HG03378 (cell line): ENCODE data around the gene TNFRSF12A.

Experiments used
- ATAC-seq: cut with Tn5 transposase; IDR thresholded peaks from one replicate; pipeline ENCODE4 v1.9.1; 2021; ENCODE audit warnings: mild to moderate bottlenecking, moderate library complexity; ENCODE audit not compliant: unreplicated experiment

The TNFRSF12A gene

DNA sequence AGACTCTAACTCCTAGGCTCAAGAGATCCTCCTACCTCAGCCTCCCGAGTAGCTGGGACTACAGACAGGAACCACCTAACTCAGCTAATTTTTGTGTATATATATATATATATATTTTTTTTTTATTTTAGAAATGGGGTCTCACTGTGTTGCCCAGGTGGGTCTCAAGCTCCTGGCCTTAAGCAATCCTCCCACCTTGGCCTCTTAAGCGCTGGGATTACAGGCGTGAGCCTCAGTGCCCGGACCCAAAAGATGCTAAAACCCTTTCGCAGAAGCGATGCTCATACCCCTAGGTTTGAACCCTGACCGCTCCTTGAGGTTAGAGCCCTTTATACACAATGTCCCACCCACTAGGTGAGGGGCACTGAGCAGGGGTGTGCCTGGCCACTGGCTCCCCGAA, 9.7 kb upstream of the TNFRSF12A start:
- ATAC-seq = no peak

DNA sequence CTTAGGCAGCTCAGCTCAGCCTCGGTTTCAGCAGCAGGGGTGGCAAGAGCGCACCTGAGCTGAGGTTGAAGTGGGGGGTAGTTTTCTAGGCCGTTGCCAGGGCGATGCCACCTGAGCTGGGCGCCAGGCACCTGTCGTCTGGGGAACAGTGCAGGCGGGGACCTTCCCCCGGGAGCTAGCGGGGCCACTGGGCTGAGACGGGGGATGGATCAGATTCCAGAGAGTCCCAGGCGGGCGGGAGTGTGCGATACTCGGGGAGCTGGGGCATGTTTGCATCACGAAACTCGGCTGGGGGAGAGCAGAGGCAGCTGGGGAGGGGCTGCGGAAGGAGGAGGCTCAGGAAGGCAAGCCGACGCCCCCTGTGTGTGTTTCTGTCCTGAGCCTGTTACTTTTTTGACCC, 7.9 kb upstream of the TNFRSF12A start:
- ATAC-seq = no peak

DNA sequence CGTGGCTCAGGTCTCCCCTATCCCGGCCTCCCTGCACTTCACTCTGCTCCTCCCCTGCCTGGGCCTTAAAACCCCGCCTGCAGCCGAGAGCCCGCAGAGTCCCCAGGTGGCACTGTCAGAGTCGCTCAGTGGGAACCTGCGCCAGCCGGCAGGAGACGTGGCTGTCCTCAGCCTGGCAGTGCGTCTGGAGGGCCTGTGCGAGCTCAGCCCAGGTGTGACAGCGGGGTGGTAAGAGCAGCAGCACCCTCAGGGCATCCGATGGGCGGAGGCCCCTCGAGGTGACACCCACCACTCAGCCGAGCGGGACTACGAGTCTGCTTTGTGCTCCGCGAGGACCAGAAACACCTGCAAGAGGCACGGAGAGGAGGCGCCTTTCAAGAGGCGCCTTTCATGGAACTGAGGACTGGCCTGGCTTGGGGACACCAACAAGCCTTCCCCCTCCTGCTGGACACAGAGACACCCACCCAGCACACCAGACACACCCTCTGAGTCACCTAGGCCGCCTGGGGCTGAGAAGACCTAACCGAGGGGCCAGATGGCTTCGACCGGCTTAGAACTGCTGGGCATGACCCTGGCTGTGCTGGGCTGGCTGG, 7.2 kb upstream of the TNFRSF12A start, which contains the start of gene CLDN9:
Gene CLDN9, plus strand, starts transcription at position 96 of the 593 bp plus-strand sequence. Its CDS starts 440 bp downstream, at position 536.
- ATAC-seq = no peak

DNA sequence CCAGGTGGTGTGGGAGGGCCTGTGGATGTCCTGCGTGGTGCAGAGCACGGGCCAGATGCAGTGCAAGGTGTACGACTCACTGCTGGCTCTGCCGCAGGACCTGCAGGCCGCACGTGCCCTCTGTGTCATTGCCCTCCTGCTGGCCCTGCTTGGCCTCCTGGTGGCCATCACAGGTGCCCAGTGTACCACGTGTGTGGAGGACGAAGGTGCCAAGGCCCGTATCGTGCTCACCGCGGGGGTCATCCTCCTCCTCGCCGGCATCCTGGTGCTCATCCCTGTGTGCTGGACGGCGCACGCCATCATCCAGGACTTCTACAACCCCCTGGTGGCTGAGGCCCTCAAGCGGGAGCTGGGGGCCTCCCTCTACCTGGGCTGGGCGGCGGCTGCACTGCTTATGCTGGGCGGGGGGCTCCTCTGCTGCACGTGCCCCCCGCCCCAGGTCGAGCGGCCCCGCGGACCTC, 6.6 kb upstream of the TNFRSF12A start:
- no peak for ATAC-seq

DNA sequence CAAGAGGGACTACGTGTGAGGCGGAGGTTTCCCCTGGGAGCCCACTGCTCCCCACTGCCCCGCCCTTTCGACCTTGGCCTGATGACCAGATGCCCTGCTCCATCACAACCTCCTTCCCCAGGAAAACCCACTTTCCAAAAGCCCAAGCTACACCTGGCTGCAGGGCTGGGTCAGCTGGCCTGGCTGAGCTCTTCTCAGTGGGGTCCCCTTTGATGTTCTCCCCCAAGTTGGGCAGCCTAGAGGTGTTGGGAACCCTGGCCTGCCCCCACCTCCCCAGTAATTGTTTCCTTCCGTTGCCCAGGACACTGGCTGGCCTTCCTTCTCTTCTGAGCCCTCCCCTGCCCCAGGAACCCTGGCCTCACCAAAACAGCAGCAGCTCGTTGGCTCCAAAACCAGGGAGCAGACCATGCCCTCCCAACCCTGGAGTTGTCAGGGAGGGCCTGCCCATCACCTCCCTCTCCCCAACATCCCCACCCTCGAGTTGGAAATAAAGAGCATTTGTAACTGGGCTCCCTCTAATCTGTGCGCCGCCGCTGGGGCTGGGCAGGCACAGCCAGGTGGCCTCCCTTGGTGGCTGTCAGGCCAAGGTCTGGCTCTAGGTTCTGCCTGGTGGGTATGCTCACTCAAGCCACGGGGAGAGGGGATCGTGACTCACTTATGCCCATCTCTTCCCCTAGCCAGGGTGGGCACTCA, 6.0 kb upstream of the TNFRSF12A start:
- ATAC-seq = no peak

DNA sequence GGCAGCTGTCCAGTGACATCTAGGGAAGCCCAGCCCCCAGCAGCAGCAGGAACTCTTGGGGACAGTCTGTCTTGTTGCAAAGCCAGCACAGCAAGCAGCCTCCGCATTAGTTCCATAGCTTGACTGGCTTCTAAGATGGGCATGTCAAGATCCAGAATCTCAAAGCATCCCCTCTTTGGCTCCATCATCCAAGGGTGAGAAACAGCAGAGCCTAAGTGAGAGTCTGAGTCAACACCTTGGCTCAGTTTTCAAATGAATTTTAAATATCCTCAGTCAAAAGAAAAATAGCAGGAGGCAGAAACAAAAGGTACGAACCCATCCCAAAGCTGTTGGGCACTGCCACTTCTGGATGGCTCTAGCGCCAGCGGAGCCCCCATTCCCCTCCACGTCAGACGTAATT, 5.2 kb upstream of the TNFRSF12A start:
- ATAC-seq = no peak

DNA sequence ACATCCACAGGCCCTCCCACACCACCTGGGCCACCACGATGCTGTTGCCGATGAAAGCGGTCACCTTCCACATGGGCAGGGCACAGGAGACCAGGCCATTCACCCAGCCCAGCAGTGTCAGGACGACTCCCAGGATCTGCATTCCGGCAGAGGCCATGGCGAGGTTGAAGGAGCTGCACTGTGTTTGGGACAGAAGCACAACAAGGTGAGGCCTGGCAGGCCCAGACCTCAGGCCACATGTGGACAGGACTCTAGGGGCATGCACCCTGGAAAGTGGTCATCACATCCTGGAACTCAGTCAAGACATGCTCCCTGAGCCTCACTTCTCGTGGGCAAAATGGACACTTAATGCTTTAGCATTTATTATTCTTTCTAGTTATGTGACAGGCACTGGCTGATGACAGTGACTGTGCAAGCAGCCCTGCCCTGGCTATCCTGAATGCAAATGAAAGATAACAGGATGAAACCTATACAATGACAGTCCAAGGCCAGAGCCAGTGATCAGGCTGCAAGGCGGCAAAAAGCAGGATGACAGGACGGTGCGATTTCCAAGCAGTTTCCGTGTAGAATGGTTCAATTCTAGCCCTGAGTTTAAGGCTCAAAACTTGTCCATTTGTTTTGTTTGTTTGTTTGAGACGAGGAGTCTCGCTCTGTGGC, 4.2 kb upstream of the TNFRSF12A start:
- ATAC-seq = no peak

DNA sequence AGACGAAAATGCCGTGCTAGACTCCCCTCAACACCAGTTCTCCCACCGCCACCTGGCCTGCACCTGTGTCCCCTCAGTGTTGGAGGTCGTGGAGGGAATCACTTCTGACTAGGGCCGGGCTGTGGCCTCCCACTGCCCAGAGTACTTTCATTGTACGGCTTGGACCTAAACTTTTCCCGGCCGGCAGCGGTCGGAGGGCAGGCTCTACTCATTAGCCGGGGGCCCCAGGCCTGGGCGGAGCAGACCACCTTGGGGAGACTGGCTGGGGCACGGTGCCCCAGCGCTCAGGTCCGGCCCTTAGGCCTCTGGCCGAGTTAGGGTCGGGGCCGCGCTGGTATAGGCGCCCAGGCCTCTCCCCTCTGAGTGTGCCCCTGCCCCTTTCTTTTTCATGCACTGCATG, 2.8 kb upstream of the TNFRSF12A start:
- ATAC-seq = no peak

DNA sequence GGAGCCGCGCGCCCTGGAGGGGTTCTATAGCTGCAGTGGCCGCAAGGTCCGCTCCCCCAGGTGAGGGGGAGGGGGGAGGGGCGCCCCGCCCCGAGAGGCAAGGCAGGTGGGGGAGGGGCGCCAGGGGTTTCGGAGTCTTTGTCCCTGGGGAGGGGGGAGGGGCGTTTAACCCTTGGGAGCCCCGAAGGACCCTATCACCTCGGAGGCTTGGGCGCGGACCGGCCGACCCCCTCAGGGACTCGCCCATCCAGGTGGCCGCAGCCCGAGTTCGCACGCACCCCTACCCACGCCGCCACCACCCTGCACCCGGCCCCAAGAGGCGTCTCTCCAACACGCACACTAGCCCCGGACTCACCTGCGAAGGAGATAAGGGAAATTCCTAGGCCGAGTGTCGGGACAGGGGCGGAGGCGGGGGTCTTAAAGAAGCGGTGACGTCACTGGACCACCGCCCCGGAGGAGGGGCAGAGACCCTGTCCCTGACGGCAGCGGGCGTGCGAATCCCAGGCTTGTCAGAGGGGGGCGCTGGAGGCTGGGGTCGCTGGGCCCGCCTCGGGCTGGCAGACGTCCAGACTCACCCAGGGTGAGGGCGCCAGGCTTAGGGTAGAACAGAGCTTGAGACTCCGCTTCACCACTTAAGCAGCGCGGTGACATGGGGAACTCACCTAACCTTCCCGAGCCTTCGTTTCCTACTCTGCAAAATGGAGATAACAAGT, 2.2 kb upstream of the TNFRSF12A start, which contains the start of gene CLDN6:
Gene CLDN6, minus strand, starts transcription at position 390 of the 713 bp plus-strand sequence. CDS start 2,162 bp downstream, outside the sequence.
- no peak for ATAC-seq

DNA sequence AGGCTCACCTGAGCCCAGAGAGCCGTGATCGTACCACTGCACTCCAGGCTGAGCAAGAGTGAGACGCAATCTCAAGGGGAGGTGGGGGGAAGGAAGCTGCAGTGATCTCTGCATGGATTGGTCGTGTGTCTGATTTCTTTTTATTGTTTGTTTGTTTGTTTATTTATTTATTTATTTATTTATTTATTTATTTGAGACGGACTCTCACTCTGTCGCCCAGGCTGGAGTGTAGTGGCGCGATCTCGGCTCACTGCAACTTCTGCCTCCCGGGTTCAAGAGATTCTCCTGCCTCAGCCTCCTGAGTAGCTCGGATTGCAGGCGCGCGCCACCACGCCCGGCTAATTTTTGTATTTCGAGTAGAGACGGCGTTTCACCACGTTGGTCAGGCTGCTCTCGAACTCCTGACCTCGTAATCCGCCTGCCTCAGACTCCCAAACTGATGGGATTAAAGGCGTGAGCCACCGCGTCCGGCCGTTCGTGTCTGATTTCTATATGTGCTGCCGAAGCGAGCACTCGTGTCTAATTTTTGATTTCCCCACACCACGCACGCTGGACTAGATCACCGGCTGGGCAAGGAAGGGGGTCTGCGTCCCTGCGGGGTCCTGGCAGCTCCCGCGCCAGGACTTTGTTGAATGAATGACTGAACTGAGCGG, 448 bp upstream of the TNFRSF12A start:
- no peak for ATAC-seq

DNA sequence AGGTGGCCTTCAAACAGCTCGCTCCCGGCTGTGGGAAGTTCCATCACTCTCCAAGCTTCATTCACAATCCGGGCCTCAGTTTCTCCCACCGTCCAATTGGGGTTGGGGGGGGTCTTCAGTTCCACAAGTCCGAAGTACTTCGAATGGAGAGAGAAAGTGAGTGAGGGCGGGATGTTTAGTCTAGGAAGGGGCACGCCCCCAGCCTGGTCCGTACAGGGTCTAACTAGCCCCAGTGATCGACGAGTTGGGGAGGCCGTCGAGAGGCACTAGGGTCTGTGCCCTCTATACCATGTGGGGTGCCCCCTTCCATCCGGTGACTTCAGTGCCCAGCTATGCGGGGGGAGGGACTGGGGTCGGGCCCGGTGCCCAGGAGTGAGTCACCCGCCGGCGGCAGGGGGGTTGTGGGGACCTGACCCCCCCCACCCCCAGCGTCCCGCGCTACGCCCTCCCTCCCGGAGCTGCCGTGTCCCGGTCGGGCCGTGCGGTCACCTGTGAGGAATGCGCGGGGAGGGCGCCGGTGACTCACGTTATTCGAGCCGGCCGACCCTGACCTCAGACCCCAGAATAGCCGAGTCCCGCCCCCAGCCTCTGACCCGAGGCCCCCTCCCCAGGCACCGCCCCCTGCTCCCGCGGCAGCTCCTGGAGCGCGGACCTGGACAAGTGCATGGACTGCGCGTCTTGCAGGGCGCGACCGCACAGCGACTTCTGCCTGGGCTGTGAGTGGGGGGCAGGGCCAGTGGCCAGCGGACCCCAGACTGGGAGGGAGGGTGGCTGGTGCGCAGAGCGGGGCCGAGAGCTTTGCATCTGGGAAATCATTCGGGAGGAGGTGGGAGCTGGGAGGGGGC, 658 bp downstream of the TNFRSF12A start:
- ATAC-seq = no peak

DNA sequence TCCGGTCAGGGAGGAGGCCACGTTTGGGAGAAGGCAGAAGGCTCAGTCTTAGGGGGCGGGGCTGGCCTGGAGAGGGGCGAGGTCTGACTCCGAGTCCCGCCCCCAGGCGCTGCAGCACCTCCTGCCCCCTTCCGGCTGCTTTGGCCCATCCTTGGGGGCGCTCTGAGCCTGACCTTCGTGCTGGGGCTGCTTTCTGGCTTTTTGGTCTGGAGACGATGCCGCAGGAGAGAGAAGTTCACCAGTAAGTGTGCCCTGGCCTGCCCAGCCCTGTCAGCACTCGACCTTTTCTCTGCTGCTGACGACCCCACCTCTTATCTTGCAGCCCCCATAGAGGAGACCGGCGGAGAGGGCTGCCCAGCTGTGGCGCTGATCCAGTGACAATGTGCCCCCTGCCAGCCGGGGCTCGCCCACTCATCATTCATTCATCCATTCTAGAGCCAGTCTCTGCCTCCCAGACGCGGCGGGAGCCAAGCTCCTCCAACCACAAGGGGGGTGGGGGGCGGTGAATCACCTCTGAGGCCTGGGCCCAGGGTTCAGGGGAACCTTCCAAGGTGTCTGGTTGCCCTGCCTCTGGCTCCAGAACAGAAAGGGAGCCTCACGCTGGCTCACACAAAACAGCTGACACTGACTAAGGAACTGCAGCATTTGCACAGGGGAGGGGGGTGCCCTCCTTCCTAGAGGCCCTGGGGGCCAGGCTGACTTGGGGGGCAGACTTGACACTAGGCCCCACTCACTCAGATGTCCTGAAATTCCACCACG, 1.5 kb downstream of the TNFRSF12A start:
- no peak for ATAC-seq

DNA sequence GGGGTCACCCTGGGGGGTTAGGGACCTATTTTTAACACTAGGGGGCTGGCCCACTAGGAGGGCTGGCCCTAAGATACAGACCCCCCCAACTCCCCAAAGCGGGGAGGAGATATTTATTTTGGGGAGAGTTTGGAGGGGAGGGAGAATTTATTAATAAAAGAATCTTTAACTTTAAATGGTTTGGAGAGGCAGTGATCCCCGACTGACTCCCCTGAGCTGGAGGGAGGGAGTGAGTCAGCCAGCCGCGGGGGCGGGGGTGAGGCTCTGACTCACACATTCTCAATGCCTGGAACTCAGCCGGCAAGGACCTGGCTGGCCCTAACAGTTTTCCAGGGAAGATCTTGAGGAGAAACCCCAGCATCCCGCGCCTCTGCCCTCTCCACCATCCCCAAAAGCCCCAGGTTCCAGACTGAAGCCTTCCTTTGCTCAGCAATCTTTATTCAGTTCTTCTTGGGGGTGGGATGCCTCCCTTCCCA, 2.1 kb downstream of the TNFRSF12A start:
- no peak for ATAC-seq

DNA sequence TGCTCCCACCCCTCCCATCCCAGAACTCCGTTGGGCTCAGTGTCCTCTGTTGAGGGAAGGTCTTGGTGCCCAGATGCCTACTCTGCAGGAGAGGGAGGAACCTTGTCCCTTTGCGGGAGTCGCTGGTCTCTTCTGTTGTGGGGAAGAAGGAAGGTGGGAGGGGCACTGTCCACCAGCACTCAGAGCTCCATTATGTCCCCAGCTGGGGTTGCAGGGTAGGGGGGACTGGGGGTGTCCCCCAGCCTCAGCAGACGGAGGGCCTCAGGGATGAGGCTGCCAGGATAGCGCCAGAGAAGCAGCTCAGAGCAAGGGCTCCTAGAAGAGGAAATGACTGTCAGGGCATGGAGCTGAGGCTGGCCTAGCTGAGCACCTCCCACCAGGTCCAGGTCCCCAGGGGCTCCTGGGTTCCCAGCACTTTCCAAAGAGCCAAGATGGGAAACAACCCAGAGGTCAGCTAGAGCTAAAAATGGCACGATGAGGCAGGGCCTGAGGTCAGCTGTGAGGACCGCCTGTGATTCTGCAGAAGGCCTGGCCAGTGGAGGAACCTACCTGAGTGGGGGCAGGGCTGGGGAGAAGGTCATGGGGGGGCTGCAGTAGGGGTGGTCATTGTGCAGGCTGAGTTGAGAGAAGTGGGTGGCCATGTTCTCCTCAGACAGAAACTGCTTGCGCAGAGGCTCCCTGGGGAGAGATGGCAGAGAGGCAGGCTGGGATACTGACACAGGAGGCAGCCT, 2.7 kb downstream of the TNFRSF12A start:
- no peak for ATAC-seq

DNA sequence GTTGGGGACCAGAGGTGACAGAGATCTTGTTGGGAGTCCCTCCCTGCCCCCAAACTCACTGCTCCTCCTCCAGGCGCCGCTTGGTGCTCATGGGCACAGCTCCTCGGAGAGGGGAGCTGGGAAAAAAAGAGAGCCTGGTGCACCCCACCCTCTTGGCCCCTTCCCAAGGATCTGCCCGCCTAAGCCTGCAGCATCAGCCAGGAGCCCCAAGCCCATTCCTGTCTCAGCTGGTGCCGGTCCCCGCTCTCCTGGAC, 3.2 kb downstream of the TNFRSF12A start:
- ATAC-seq = no peak

DNA sequence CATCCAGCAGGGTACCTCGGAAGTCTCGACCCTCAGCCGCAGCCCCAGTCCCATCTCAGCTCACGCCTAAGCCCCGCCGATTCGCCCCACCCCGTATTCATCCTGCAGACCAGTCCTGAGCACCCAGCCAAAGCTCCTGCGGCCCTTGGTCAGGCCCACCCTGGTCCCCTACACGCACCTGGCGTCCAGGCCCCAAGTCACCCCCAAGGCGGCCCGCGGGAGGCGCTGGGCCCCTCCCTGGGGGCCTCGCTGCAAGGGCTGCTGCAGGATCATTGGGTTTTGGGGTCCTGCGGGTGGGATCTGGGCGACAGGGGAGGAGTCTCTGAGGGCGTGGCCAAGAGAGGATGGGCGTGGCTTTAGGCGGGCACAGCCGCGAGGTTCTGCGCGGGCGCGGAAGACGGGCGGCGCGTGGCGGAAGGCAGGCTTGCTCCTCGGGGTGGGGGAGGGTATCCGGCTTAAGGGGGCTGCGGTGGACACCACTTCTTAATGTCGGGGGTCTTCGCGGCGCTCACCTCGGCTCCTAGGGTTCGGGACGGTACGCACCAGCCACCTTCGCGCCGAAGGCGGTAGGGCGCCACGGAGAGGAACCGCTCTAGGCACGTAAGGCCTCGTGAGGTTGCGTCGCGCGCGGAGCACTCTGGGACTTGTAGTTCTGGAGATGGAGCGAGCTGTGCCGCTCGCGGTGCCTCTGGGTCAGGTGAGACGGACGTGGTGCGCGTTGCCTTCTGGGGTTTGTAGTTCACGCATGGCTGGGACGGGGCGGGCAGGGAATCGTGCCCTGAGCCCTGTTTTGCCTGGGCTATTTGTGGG, 3.7 kb downstream of the TNFRSF12A start, which contains the start of the genes HCFC1R1 and THOC6:
Gene HCFC1R1, minus strand, starts transcription at position 274 of the 810 bp plus-strand sequence. Its CDS starts 1 bp downstream, at position 273.
Gene THOC6, plus strand, starts transcription at position 367 of the 810 bp plus-strand sequence. Its CDS starts 292 bp downstream, at position 659.
- peak; percentile 68 for ATAC-seq
